ENCODE data around the gene ZFYVE9. TPM values are rescaled to one million over a fixed set of nuclear protein-coding genes. Genes with fewer than 3 reads are reported as not detected.
"Not testable (repeated sequence)": the region's sequence is repeated elsewhere in the genome, so short reads cannot be mapped to it uniquely, and the experiment has no call there.

The ZFYVE9 gene
- total RNA-seq: 10 to 100 TPM; 35.9 to 42.9 (median 41.9) TPM

GRCh38 chr1:52141513-52142219, at the start of gene ZFYVE9:
Gene ZFYVE9, plus strand, starts transcription at chr1:52142089. Its CDS starts 91,118 bp downstream, at chr1:52233207.
- Histone ChIP-seq H3K4me1 (peaks cover 43 to 51% of the 10 kb centered on the region in 2 donors), H3K27me3 (no peaks in the 10 kb centered on the region), H3K9me3 (no peaks in the 10 kb centered on the region), H3K36me3 (no peaks in the 10 kb centered on the region), H3K4me3 (peak within 1 kb of the TSS; percentile 65 to 94 (median 84)), H3K27ac (peak within 1 kb of the TSS; percentile 81 to 96 (median 93))
- in situ Hi-C loops (cut with MboI; ENCODE audit: low sequenced_read_pairs in 4 of 4): loop anchor here in 3 of 4 donors (25.0 kb wide), 2 partner anchors 521 to 546 kb away; partner anchors contain the start of gene COA7 (in 2 of the 3)
- TF ChIP-seq CTCF (IDR thresholded peaks at IDR 0.05 in 4 of 5, conservative IDR thresholded peaks at IDR 0.05 in 1 of 5) (peak in 4 of 5 experiments; percentile 88 to 94 (median 90)), POLR2A (IDR thresholded peaks at IDR 0.05) (peak; percentile 27 to 40)
- peak; percentile 32 to 59 for DNase-seq
- peak; percentile 81 to 84 for ATAC-seq
- intact Hi-C loops (cut with DNase I; ENCODE audit: low total_unique reads): loop anchor here (1.0 to 5.0 kb wide), 5 partner anchors 63 to 226 kb away; partner anchors contain the start of genes BTF3L4, CC2D1B and TXNDC12

GRCh38 chr1:52094300-52094699, 47.6 kb upstream of the ZFYVE9 start:
- intact Hi-C loops (cut with DNase I; ENCODE audit: low total_unique reads); H3K4me1 ChIP-seq; H3K9me3 ChIP-seq; in situ Hi-C loops (cut with MboI; ENCODE audit: low sequenced_read_pairs in 4 of 4); H3K27me3 ChIP-seq; ATAC-seq; DNase-seq; H3K4me3 ChIP-seq; H3K27ac ChIP-seq: not testable (repeated sequence)
- H3K36me3 ChIP-seq: peaks cover 0 to 14% of the 10 kb centered on the region in 2 donors

GRCh38 chr1:52096216-52096615, 45.7 kb upstream of the ZFYVE9 start:
- intact Hi-C loops (cut with DNase I; ENCODE audit: low total_unique reads): no loop called here
- in situ Hi-C loops (cut with MboI; ENCODE audit: low sequenced_read_pairs in 4 of 4): no loop called here
- no peaks in the 10 kb centered on the region for H3K9me3 ChIP-seq
- ATAC-seq (no peak), DNase-seq (no peak)
- H3K36me3 ChIP-seq: peaks cover 0 to 3% of the 10 kb centered on the region in 2 donors
- H3K27ac ChIP-seq: no peak overlapping the region
- TF ChIP-seq CTCF (IDR thresholded peaks at IDR 0.05 in 4 of 5, conservative IDR thresholded peaks at IDR 0.05 in 1 of 5) (no peak), POLR2A (IDR thresholded peaks at IDR 0.05) (no peak)
- no peaks in the 10 kb centered on the region for H3K27me3 ChIP-seq
- H3K4me1 ChIP-seq: no peaks in the 10 kb centered on the region
- no peak overlapping the region for H3K4me3 ChIP-seq

GRCh38 chr1:52098139-52098871, 43.6 kb upstream of the ZFYVE9 start:
- no peaks in the 10 kb centered on the region for H3K36me3 ChIP-seq
- in situ Hi-C loops (cut with MboI; ENCODE audit: low sequenced_read_pairs in 4 of 4): no loop called here
- intact Hi-C loops (cut with DNase I; ENCODE audit: low total_unique reads): no loop called here
- no peaks in the 10 kb centered on the region for H3K9me3 ChIP-seq
- TF ChIP-seq CTCF (IDR thresholded peaks at IDR 0.05 in 4 of 5, conservative IDR thresholded peaks at IDR 0.05 in 1 of 5) (no peak), POLR2A (IDR thresholded peaks at IDR 0.05) (no peak)
- no peaks in the 10 kb centered on the region for H3K4me1 ChIP-seq
- DNase-seq (no peak), ATAC-seq (no peak)
- H3K4me3 ChIP-seq: no peak overlapping the region
- no peaks in the 10 kb centered on the region for H3K27me3 ChIP-seq
- H3K27ac ChIP-seq: no peak overlapping the region

Measured in gastrocnemius medialis (tissue), 4 donors.